ENCODE results near the gene MBTD1.

DNA sequence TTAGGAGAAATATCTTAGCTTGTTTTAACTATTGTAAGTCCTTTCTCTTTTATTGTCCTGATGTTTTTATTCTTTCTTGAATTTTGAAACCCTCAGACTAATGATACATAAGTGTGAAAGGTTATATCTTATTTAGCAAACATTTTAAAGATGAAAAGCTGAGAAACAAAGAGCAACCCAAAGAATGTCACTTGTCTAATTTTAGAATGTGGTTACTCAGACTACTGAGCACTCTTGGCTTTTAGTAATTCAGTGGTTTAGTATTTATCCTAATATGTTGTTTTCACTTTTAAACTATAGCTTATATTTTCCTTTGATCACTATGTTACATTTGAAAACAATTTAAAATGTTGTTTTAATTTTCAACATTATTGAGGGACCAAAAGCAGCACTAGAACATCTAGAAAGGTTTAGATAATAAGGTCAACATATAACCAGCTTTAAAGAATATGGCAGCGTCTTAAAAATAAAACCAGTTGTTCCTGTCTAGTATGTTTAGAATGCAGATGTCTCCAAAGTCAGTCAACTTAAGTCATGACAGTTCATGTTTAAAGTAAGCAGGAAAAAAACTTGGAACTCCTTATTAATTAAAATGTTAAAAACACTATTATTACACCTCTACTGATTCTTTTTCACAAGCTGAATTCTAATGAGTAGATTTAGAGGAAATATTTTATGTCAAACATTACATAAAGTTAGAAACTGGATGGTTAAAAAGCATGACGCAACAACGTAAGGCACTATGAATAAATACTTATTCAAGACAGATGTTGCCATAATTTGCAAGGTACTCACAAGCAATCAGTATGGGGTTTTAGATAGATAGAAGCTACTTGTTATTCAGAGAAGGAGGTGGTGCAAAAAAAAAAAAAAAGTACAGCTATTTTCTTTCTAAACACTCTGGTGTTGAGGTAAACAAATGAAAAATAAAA, 2.4 kb downstream of the MBTD1 start:
- TF ChIP-seq, protein P1, sequence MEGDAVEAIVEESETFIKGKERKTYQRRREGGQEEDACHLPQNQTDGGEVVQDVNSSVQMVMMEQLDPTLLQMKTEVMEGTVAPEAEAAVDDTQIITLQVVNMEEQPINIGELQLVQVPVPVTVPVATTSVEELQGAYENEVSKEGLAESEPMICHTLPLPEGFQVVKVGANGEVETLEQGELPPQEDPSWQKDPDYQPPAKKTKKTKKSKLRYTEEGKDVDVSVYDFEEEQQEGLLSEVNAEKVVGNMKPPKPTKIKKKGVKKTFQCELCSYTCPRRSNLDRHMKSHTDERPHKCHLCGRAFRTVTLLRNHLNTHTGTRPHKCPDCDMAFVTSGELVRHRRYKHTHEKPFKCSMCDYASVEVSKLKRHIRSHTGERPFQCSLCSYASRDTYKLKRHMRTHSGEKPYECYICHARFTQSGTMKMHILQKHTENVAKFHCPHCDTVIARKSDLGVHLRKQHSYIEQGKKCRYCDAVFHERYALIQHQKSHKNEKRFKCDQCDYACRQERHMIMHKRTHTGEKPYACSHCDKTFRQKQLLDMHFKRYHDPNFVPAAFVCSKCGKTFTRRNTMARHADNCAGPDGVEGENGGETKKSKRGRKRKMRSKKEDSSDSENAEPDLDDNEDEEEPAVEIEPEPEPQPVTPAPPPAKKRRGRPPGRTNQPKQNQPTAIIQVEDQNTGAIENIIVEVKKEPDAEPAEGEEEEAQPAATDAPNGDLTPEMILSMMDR (IDR thresholded peaks at IDR 0.05): no peak
- TF ChIP-seq POLR2A (IDR thresholded peaks at IDR 0.05): no peak
- TF ChIP-seq POLR2AphosphoS5 (IDR thresholded peaks at IDR 0.05): no peak

Data from breast epithelium (tissue), 3 donors.